ENCODE results near the gene GSG1L.

GRCh38 chr16:27817038-27817437, 246.5 kb downstream of the GSG1L start:
- TF ChIP-seq CTCF (IDR thresholded peaks at IDR 0.05) (no peak), POLR2A (IDR thresholded peaks at IDR 0.05) (no peak)
